Smooth muscle cell (in vitro differentiated cells): ENCODE results near the gene LEMD3. TPM values are rescaled to one million over a fixed set of nuclear protein-coding genes. Genes with fewer than 3 reads are reported as not detected.
"Not testable (repeated sequence)": the region's sequence is repeated elsewhere in the genome, so short reads cannot be mapped to it uniquely, and the experiment has no call there.

Experiments
- DNase-seq: peaks from one replicate; lab custom pipeline; 2025; ENCODE audit not compliant: unreplicated experiment; lab: John Stamatoyannopoulos, UW
- H2AFZ ChIP-seq: fragments of 200-600 bp; sonication (generic); 2 replicates; pipeline ENCODE4 v1.6.0; 2016; ENCODE audit warnings: antibody characterized with exemption, low read depth, mild to moderate bottlenecking
- H3F3A ChIP-seq: fragments of 200-600 bp; sonication (generic); 2 replicates; pipeline ENCODE4 v1.6.0; 2017; ENCODE audit warnings: antibody characterized with exemption, low read depth
- H3K27ac ChIP-seq: fragments of 200-600 bp; sonication (generic); 2 replicates; pipeline ENCODE4 v1.5.1; 2016; ENCODE audit warnings: low read depth, mild to moderate bottlenecking
- H3K27me3 ChIP-seq: fragments of 200-600 bp; sonication (generic); 2 replicates; pipeline ENCODE4 v1.6.1; 2016; ENCODE audit warnings: low read depth, mild to moderate bottlenecking
- H3K36me3 ChIP-seq: fragments of 200-600 bp; sonication (generic); 2 replicates; pipeline ENCODE4 v1.5.1; 2016; ENCODE audit warnings: low read depth
- H3K4me1 ChIP-seq: fragments of 200-600 bp; sonication (generic); 2 replicates; pipeline ENCODE4 v1.5.1; 2016; ENCODE audit warnings: low read depth
- H3K4me2 ChIP-seq: fragments of 200-600 bp; sonication (generic); 2 replicates; pipeline ENCODE4 v1.6.0; 2016; ENCODE audit warnings: mild to moderate bottlenecking
- H3K4me3 ChIP-seq: fragments of 200-600 bp; sonication (generic); 2 replicates; pipeline ENCODE4 v1.5.1; 2016; ENCODE audit warnings: mild to moderate bottlenecking
- H3K79me2 ChIP-seq: fragments of 200-600 bp; sonication (generic); 2 replicates; pipeline ENCODE4 v1.6.0; 2016; ENCODE audit warnings: low read depth, mild to moderate bottlenecking
- H3K9ac ChIP-seq: fragments of 200-600 bp; sonication (generic); 2 replicates; pipeline ENCODE4 v1.6.0; 2016; ENCODE audit warnings: low read depth
- H3K9me3 ChIP-seq: fragments of 200-600 bp; sonication (generic); replicated peaks from 2 replicates; pipeline ENCODE4 v1.5.1; 2016; ENCODE audit warnings: low read depth
- H4K20me1 ChIP-seq: fragments of 200-600 bp; sonication (generic); 2 replicates; pipeline ENCODE4 v1.6.0; 2016; ENCODE audit warnings: low read depth
- CTCF ChIP-seq: fragments of 200-600 bp; sonication (generic); IDR thresholded peaks from 2 replicates; pipeline ENCODE4 v1.5.1; 2017; ENCODE audit warnings: borderline replicate concordance, mild to moderate bottlenecking, antibody characterized with exemption; ENCODE audit not compliant: insufficient read depth, poor library complexity, severe bottlenecking
- WGBS: methylation state at CpG from one replicate; pipeline ENCODE4 v1.1.7; 2016; ENCODE audit warnings: low lambda C conversion rate; 5-methylcytosine and 5-hydroxymethylcytosine counted together
- polyA plus RNA-seq: library from polyadenylated mRNA; unstranded; fragments of >200 nt; fragmentation: Nextera tagmentation; extraction: Ambion mirVana; gene quantifications from 2 replicates; pipeline ENCODE4 v1.2.1, GENCODE V29; 2016
- total RNA-seq: library from RNA; depleted of rRNA; stranded (reverse); fragments of >200 nt; gene quantifications from 2 replicates; pipeline ENCODE4 v1.2.3, GENCODE V29; 2014

LEMD3 gene
- total and polyA plus RNA-seq, 2 experiments from 2014 or later: 14.8 to 55.1 TPM

- peak overlapping the region; percentile 96 for H2AFZ ChIP-seq
- H3K4me2 ChIP-seq: peak overlapping the region; percentile 97
- H4K20me1 ChIP-seq: peaks cover 50% of the 10 kb centered on the region
- no peaks in the 10 kb centered on the region for H3K9me3 ChIP-seq
- peak overlapping the region; percentile 86 for H3K4me3 ChIP-seq
- no peaks in the 10 kb centered on the region for H3K36me3 ChIP-seq
- H3F3A ChIP-seq: no peaks in the 10 kb centered on the region
- DNase-seq: no peak
- H3K9ac ChIP-seq: peak overlapping the region; percentile 86
- 30% methylated on average over 10 of the region's 23 CpGs for WGBS
- no peaks in the 10 kb centered on the region for H3K27me3 ChIP-seq
- H3K27ac ChIP-seq: peak overlapping the region; percentile 91
- peaks cover 59% of the 10 kb centered on the region for H3K79me2 ChIP-seq
- peaks cover 6% of the 10 kb centered on the region for H3K4me1 ChIP-seq
- no peak for TF ChIP-seq CTCF
These were observed 110.2 kb downstream of the LEMD3 start for GRCh38 chr12:65279369-65280112.

- Histone ChIP-seq H2AFZ (no peak overlapping the region), H3K9ac (peak overlapping the region; percentile 86), H4K20me1 (peaks cover 58% of the 10 kb centered on the region), H3K27me3 (no peaks in the 10 kb centered on the region), H3K4me2 (peak overlapping the region; percentile 97), H3K27ac (peak overlapping the region; percentile 3), H3K4me3 (peak overlapping the region; percentile 86), H3K79me2 (peaks cover 67% of the 10 kb centered on the region), H3F3A (no peaks in the 10 kb centered on the region), H3K4me1 (peaks cover 6% of the 10 kb centered on the region), H3K9me3 (no peaks in the 10 kb centered on the region), H3K36me3 (no peaks in the 10 kb centered on the region)
- TF ChIP-seq CTCF: no peak
- DNase-seq: no peak
- 47% methylated on average over 3 of the region's 3 CpGs for WGBS
These were observed 110.9 kb downstream of the LEMD3 start for GRCh38 chr12:65280306-65280705.

GRCh38 chr12:65282840-65283239, 113.5 kb downstream of the LEMD3 start:
- no peak overlapping the region for H3K4me3 ChIP-seq
- no peak for TF ChIP-seq CTCF
- peak overlapping the region; percentile 97 for H3K4me2 ChIP-seq
- no peak overlapping the region for H2AFZ ChIP-seq
- peaks cover 83% of the 10 kb centered on the region for H4K20me1 ChIP-seq
- H3K79me2 ChIP-seq: peaks cover 92% of the 10 kb centered on the region
- H3F3A ChIP-seq: no peaks in the 10 kb centered on the region
- H3K9ac ChIP-seq: no peak overlapping the region
- H3K4me1 ChIP-seq: peaks cover 6% of the 10 kb centered on the region
- H3K27ac ChIP-seq: no peak overlapping the region
- H3K9me3 ChIP-seq: no peaks in the 10 kb centered on the region
- H3K27me3 ChIP-seq: no peaks in the 10 kb centered on the region
- no peak for DNase-seq
- 95% methylated on average over 1 of the region's 1 CpG for WGBS
- no peaks in the 10 kb centered on the region for H3K36me3 ChIP-seq

- H3F3A ChIP-seq, H3K27me3 ChIP-seq, DNase-seq, H3K27ac ChIP-seq, H3K9me3 ChIP-seq, H3K36me3 ChIP-seq, H3K4me2 ChIP-seq, H2AFZ ChIP-seq, H3K4me1 ChIP-seq, H3K9ac ChIP-seq, H3K4me3 ChIP-seq: not testable (repeated sequence)
- peaks cover 100% of the 10 kb centered on the region for H3K79me2 ChIP-seq
- H4K20me1 ChIP-seq: peaks cover 100% of the 10 kb centered on the region
- 97% methylated on average over 7 of the region's 7 CpGs for WGBS
These were observed 116.1 kb downstream of the LEMD3 start for GRCh38 chr12:65285532-65285931.
